Activated naive CD4-positive, alpha-beta T cell treated with anti-CD3 and anti-CD28 coated beads for 36 hours (primary cell): Measurements from ENCODE around the gene SLC8A1. TPM values are rescaled to one million over a fixed set of nuclear protein-coding genes. Genes with fewer than 3 reads are reported as not detected.

ENCODE experiments used
- CTCF ChIA-PET: fragments of 350-600 bp; sonication (Branson Sonifier 250); formaldehyde crosslinking; loops from one replicate; lab custom pipeline; 2021; ENCODE audit warnings: antibody characterized with exemption; lab: Charles Lee
- DNase-seq: peaks from one replicate; pipeline ENCODE4 v3.0.0-alpha.2; 2020
- H3K27ac Mint-ChIP-seq: one replicate; pipeline ENCODE4 v1.8.0; 2021; ENCODE audit warnings: mild to moderate bottlenecking, mixed read lengths
- H3K27me3 Mint-ChIP-seq: one replicate; pipeline ENCODE4 v1.8.0; 2021; ENCODE audit warnings: low read depth, mixed read lengths
- H3K36me3 Mint-ChIP-seq: one replicate; pipeline ENCODE4 v1.8.0; 2021; ENCODE audit warnings: low read depth, mixed read lengths
- H3K4me1 Mint-ChIP-seq: one replicate; pipeline ENCODE4 v1.8.0; 2021; ENCODE audit warnings: low read depth, mixed read lengths
- H3K4me3 Mint-ChIP-seq: one replicate; pipeline ENCODE4 v1.8.0; 2021; ENCODE audit warnings: mild to moderate bottlenecking, moderate library complexity, mixed read lengths
- H3K9me3 Mint-ChIP-seq: one replicate; pipeline ENCODE4 v1.8.0; 2021; ENCODE audit warnings: mixed read lengths
- intact Hi-C: fragments of 100-400 bp; cut with micrococcal nuclease; formaldehyde crosslinking; loops from one replicate; pipeline ENCODE4 v1.15.1; 2023
- total RNA-seq, 2 experiments: library from RNA; stranded (reverse); gene quantifications; one replicate each; pipeline ENCODE4 v1.2.3, GENCODE V29; 2021

The SLC8A1 gene
- total RNA-seq, 2 experiments from 2014 or later, result 0.60 to 0.99 TPM

DNA sequence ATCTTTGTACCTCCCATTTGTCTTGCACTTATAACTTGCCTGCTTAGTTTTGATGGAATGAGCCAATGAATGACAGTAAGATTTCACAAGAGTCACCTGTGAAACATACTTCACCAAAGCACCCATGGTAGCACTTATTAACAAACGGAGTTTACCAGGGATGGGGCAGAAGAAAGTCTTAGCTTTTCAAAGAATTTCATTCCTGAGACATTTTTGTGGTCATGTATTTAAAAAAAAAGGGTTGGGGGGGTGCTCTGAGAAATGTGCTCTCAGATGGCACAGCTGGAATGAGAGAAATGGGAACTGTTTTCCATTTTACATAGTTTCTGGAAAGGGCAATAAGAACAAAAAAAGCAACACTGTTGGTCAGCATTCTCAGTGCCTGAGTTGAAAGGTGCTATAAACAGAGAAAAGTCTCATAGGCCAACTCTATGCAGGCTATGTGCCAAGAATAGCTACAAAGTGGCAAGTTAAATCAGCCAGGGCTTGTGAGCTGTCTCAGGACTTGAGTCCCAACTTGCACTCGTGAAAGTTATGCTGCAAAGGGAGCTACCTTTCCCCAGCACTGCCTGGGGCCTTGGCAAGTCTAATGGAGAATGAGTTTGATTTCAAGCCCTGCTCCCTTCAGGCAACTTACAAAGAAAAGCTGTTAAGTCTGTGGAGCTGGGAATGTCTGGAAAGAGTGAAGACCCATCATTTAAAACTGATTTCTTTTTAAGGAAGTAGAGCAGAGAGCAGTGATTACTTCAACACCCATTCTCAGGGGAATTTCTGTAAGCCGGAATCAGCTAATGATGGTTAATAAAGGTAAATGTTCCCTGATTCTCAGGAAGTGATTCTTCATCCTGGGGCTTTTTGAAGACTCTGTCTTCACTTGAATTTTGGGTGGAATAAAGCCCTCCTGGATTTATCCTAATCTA, 170.6 kb downstream of the SLC8A1 start:
- CTCF ChIA-PET, result interaction anchor here (0.6 kb wide), 1 partner anchor 24 kb away, joined by 3 read pairs; no protein-coding TSS in a partner anchor
- DNase-seq, result no peak
- Mint-ChIP-seq H3K36me3 (no peaks in the 10 kb centered on the region), H3K4me1 (no peaks in the 10 kb centered on the region), H3K27ac (no peak overlapping the region), H3K27me3 (no peaks in the 10 kb centered on the region), H3K9me3 (no peaks in the 10 kb centered on the region), H3K4me3 (no peak overlapping the region)
- intact Hi-C loops, result no loop called here

DNA sequence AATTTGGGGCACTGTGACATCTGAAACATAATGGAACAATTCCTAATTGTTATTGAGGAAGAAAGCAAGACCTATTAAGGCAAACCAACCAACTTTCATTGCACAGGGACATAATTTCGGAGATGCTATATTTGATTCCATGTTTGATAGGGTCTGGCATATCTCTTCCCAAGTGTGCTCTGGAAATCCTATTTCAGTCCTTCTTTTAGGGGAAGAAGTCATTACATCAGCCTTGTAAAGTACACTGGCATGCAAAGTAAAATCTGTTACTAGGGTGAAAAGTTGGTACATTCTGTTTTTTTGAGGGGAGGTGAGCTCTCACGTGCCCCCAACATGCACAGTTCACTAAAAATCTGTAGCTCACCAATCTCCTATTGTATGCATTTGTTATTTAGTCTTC, 172.4 kb downstream of the SLC8A1 start:
- H3K4me3 Mint-ChIP-seq, result no peak overlapping the region
- no peak for DNase-seq
- H3K9me3 Mint-ChIP-seq, result no peaks in the 10 kb centered on the region
- no peaks in the 10 kb centered on the region for H3K27me3 Mint-ChIP-seq
- H3K36me3 Mint-ChIP-seq, result no peaks in the 10 kb centered on the region
- H3K4me1 Mint-ChIP-seq, result no peaks in the 10 kb centered on the region
- CTCF ChIA-PET, result no interaction called here
- H3K27ac Mint-ChIP-seq, result no peak overlapping the region
- intact Hi-C loops, result no loop called here

DNA sequence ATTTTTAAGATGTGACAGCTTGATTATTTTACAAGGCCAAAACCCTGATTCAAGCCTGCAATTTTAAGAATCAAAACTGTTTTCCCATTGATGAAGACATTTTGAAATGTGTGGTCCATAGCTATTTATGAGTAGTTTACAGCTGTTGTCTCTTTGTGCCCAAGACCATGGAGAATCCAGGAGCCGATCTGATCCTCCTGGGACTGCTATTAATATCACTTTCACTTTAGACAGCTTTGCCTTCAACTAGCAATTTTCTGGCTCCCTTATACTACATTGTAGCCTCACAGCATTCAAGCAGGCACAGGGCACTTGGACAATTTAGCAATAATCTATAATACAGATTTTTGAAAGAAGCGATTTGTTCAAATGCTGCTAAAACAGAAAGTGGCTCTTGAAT, 172.9 kb downstream of the SLC8A1 start:
- intact Hi-C loops, result no loop called here
- H3K27me3 Mint-ChIP-seq, result no peaks in the 10 kb centered on the region
- H3K4me3 Mint-ChIP-seq, result no peak overlapping the region
- no peaks in the 10 kb centered on the region for H3K9me3 Mint-ChIP-seq
- no peak overlapping the region for H3K27ac Mint-ChIP-seq
- no peaks in the 10 kb centered on the region for H3K36me3 Mint-ChIP-seq
- CTCF ChIA-PET, result no interaction called here
- H3K4me1 Mint-ChIP-seq, result no peaks in the 10 kb centered on the region
- DNase-seq, result no peak

DNA sequence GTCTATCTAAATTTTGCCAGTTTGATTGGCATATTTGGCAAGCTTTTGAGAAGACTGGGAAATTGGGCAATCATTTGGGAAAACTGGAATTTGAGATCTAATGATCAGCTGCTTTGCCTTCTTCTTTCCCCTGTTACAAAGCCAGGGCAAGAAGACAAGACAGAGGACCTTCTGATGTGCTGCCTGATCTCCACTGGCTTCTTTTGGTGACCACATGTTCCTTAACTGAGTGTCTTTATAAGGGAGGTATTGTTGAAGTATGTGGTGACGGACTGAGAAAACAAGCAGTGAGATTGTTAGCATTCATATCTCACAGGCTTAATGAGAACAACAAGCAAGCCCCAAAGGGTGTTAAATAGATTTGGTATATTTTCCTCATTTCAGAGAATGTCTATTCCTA, 175.8 kb downstream of the SLC8A1 start:
- no peaks in the 10 kb centered on the region for H3K9me3 Mint-ChIP-seq
- CTCF ChIA-PET, result interaction anchor here (0.6 kb wide), 1 partner anchor 50 kb away, joined by 3 read pairs; no protein-coding TSS in a partner anchor

DNA sequence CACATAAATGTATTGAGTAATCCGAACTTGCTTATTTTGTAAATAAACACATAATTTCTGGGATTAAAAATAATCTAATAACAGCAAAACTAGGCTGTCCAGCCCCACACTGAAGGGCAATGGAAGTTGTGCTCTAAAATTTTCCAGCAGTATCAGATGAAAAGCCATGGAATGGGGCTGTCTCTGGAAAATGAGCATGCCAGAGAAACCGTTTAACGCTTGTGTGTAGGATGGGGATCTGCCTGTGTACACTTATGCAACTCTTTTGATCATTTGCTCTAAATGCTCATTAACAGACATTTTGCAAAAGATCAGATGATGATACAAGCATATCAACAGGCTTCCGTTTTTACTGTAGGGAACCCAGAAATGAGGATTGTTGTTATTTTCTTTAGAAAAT, 177.6 kb downstream of the SLC8A1 start:
- Mint-ChIP-seq H3K4me3 (no peak overlapping the region), H3K27ac (no peak overlapping the region), H3K4me1 (no peaks in the 10 kb centered on the region), H3K36me3 (no peaks in the 10 kb centered on the region), H3K9me3 (no peaks in the 10 kb centered on the region), H3K27me3 (no peaks in the 10 kb centered on the region)
- no peak for DNase-seq
- intact Hi-C loops, result no loop called here
- CTCF ChIA-PET, result no interaction called here

More for the DNA sequence above, 175.8 kb downstream of the SLC8A1 start:
- DNase-seq, result no peak
- Mint-ChIP-seq H3K36me3 (no peaks in the 10 kb centered on the region), H3K4me1 (no peaks in the 10 kb centered on the region), H3K4me3 (no peak overlapping the region), H3K27ac (no peak overlapping the region), H3K27me3 (no peaks in the 10 kb centered on the region)
- intact Hi-C loops, result no loop called here

DNA sequence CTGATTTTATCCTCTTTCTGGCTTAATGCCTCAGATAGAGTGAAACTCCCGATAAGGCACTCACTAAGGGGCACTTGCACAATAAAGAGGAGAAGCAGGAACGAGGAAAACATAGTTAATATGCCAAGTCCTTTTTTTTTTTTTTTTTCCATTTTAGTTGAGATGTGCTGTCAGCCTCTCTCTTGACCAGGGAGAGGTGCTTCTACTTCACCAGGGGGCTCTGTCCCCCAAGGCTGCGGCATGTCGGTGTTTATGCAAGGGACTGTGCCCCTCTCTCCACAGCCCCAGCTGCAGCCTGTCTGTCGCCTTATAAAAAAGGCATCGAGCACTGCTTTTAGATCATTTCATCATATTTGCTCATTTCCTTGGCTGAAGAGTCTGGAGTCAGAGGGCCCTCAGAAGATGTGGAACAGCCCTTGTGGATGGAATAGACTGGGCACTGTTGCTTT, 178.1 kb downstream of the SLC8A1 start:
- no peak overlapping the region for H3K4me3 Mint-ChIP-seq
- no peaks in the 10 kb centered on the region for H3K4me1 Mint-ChIP-seq
- no peaks in the 10 kb centered on the region for H3K9me3 Mint-ChIP-seq
- no peaks in the 10 kb centered on the region for H3K27me3 Mint-ChIP-seq
- intact Hi-C loops, result no loop called here
- H3K36me3 Mint-ChIP-seq, result no peaks in the 10 kb centered on the region
- no peak overlapping the region for H3K27ac Mint-ChIP-seq
- CTCF ChIA-PET, result no interaction called here
- no peak for DNase-seq

DNA sequence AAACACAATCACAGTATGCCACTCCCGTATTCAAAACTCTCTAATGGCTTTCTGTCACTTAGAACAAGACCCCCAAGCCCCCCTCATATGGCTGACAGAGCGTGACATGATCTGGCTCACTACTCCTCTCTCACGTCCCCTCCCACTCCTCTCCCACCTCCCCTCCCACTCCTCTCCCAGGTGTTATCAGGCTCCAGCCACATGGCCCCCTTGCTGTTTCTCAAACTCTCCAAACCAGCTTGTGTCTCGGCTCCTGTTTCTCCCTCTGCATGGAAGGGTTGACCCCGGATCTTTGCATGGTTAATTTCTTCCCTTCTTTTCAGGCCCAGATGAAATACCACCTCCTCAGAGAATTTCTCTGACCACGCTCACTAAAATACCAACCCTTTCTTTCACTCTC, 180.8 kb downstream of the SLC8A1 start:
- no peaks in the 10 kb centered on the region for H3K9me3 Mint-ChIP-seq
- no peak for DNase-seq
- CTCF ChIA-PET, result no interaction called here
- H3K36me3 Mint-ChIP-seq, result no peaks in the 10 kb centered on the region
- no peaks in the 10 kb centered on the region for H3K4me1 Mint-ChIP-seq
- intact Hi-C loops, result no loop called here
- no peak overlapping the region for H3K27ac Mint-ChIP-seq
- no peak overlapping the region for H3K4me3 Mint-ChIP-seq
- H3K27me3 Mint-ChIP-seq, result no peaks in the 10 kb centered on the region

DNA sequence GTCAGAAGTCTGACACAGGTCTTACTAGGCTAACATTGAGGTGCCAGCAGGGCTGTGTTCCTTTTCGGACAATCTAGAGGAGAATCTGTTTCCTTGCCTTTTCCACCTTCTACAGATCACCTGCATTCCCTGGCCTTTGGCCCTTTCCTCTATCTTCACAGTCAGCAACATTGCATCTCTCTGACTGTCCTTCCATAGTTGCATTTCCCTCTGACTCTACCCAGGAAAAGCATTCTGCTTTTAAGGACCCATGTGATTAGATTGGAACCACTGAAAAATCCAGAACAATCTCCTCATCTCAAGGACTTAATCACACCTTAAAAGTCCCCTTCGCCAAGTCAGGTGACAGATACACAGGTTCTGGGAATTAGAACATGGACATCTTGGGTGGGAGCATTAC, 181.5 kb downstream of the SLC8A1 start:
- no peaks in the 10 kb centered on the region for H3K36me3 Mint-ChIP-seq
- no peak overlapping the region for H3K4me3 Mint-ChIP-seq
- H3K4me1 Mint-ChIP-seq, result no peaks in the 10 kb centered on the region
- CTCF ChIA-PET, result no interaction called here
- intact Hi-C loops, result no loop called here
- H3K27ac Mint-ChIP-seq, result no peak overlapping the region
- H3K9me3 Mint-ChIP-seq, result no peaks in the 10 kb centered on the region
- no peaks in the 10 kb centered on the region for H3K27me3 Mint-ChIP-seq
- no peak for DNase-seq

DNA sequence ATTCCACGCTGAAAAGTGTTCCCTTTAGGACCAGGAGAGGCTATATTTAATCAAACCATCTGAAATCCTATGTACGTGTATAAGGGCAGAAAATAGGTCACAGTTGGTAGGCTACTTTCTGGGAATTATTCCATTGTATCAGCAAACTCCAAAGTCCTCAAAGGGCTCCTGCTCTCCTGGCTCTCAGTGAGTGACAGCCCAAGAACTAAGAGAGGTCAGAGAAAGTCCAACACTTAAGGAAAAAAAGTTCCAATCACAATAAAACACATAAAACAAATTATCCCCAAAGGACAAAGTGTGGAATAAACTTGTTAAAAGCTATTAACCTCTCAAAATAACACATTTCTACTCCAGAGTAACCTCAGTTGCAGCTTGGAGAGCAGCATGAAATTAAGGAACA, 183.3 kb downstream of the SLC8A1 start:
- H3K27ac Mint-ChIP-seq, result no peak overlapping the region
- H3K4me3 Mint-ChIP-seq, result no peak overlapping the region
- CTCF ChIA-PET, result no interaction called here
- H3K9me3 Mint-ChIP-seq, result no peaks in the 10 kb centered on the region
- no peaks in the 10 kb centered on the region for H3K27me3 Mint-ChIP-seq
- no peaks in the 10 kb centered on the region for H3K36me3 Mint-ChIP-seq
- no peak for DNase-seq
- no peaks in the 10 kb centered on the region for H3K4me1 Mint-ChIP-seq
- intact Hi-C loops, result no loop called here

DNA sequence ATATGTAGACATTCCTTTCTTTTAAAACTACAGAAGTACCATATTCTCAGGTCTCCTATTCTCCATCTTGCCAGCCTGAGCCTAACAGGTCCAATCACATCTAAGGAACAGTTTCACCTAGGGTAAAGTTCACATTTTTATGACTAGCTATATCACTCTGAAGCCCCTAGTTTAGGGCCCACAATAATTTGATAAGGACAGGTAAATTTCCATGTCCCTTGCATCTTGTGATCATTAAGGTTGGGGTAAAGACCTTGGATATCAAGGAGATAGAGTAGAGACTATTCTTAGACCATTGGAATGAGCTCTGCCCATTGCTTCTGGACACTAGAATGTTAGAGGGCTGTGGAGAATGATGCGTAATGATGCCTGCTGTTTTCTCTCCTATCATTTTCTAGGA, 185.7 kb downstream of the SLC8A1 start:
- CTCF ChIA-PET, result interaction anchor here (0.6 kb wide), 1 partner anchor 562 kb away, joined by 3 read pairs; no protein-coding TSS in a partner anchor
- no peak overlapping the region for H3K27ac Mint-ChIP-seq
- no peaks in the 10 kb centered on the region for H3K4me1 Mint-ChIP-seq
- no peaks in the 10 kb centered on the region for H3K9me3 Mint-ChIP-seq
- intact Hi-C loops, result no loop called here
- no peak overlapping the region for H3K4me3 Mint-ChIP-seq
- no peaks in the 10 kb centered on the region for H3K27me3 Mint-ChIP-seq
- DNase-seq, result no peak
- H3K36me3 Mint-ChIP-seq, result no peaks in the 10 kb centered on the region

DNA sequence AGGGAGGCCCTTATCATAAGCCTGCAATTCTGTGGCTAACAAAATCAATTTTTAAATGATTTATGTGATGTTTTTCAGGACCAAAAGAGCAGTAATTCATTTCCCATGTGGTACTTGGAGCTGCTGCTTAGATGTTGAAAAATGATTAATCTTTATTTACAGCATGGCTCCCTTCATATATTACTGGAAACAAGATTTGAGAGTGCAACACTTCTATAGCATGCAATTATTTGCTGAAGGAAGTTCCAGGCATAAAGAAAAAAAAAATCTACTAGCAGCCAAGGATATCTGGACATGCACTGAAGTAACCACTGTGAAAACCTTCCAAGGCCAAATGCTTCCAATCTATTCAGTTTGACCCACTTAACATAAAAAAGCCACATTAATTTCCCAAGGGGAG, 186.3 kb downstream of the SLC8A1 start:
- intact Hi-C loops, result no loop called here
- H3K4me1 Mint-ChIP-seq, result no peaks in the 10 kb centered on the region
- no peak for DNase-seq
- CTCF ChIA-PET, result interaction anchor here (0.6 kb wide), 1 partner anchor 563 kb away, joined by 3 read pairs; no protein-coding TSS in a partner anchor
- H3K27ac Mint-ChIP-seq, result no peak overlapping the region
- H3K4me3 Mint-ChIP-seq, result no peak overlapping the region
- H3K27me3 Mint-ChIP-seq, result no peaks in the 10 kb centered on the region
- H3K9me3 Mint-ChIP-seq, result no peaks in the 10 kb centered on the region
- H3K36me3 Mint-ChIP-seq, result no peaks in the 10 kb centered on the region

DNA sequence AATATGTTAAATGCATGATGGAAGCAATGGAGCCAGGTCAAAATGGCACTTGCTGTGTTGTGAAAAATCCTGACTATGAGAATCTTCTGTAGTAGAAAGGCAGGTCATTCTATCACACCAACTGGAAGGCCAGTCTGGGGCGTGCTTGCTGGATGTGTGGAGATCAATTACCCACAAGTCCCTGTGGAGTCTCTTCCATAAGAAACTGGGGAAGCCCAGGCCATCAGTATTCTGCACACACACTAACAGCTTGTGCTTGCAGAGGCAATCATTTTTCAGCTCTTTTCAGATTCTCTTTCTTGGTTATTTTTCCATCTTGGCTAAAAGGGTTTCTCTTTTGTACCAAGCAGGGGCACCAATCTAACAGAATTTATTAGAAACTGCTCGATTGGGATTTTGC, 190.8 kb downstream of the SLC8A1 start:
- H3K4me3 Mint-ChIP-seq, result no peak overlapping the region
- no peaks in the 10 kb centered on the region for H3K4me1 Mint-ChIP-seq
- intact Hi-C loops, result no loop called here
- CTCF ChIA-PET, result no interaction called here
- no peaks in the 10 kb centered on the region for H3K36me3 Mint-ChIP-seq
- H3K9me3 Mint-ChIP-seq, result no peaks in the 10 kb centered on the region
- no peak for DNase-seq
- no peak overlapping the region for H3K27ac Mint-ChIP-seq
- H3K27me3 Mint-ChIP-seq, result no peaks in the 10 kb centered on the region

DNA sequence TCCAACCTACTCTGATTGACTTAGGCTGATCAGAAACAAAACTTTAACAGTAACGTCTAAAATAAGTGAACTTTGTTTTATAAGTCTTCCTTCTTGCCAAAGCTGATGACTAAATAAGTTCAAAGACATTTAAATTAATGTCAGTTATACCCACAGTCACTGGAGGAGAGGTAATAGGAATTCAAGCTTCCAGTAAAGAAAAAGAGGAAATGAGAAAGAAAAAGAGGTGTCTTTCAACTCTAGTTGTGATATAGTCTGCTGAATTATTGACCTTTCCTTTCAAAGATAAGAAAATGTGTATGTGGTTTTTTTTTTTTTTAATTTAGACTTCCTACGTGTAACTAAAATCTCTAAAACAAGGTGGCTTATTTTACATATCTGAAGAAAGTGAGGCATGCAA, 191.5 kb downstream of the SLC8A1 start:
- DNase-seq, result no peak
- H3K4me1 Mint-ChIP-seq, result no peaks in the 10 kb centered on the region
- H3K27me3 Mint-ChIP-seq, result no peaks in the 10 kb centered on the region
- CTCF ChIA-PET, result no interaction called here
- no peaks in the 10 kb centered on the region for H3K9me3 Mint-ChIP-seq
- no peak overlapping the region for H3K4me3 Mint-ChIP-seq
- intact Hi-C loops, result no loop called here
- H3K27ac Mint-ChIP-seq, result no peak overlapping the region
- H3K36me3 Mint-ChIP-seq, result no peaks in the 10 kb centered on the region
